B cell (primary cell): ENCODE data around the gene ZCCHC7. TPM values are rescaled to one million over a fixed set of nuclear protein-coding genes. Genes with fewer than 3 reads are reported as not detected.

ENCODE experiments used
- ATAC-seq: fragments of 200-7000 bp; cut with Tn5 transposase; one replicate; pipeline ENCODE4 v1.10.0; 2021; ENCODE audit warnings: low read depth, mild to moderate bottlenecking, moderate number of reproducible peaks, moderate library complexity
- CTCF ChIA-PET: fragments of 350-600 bp; sonication (Branson Sonifier 250); formaldehyde crosslinking; loops from one replicate; lab custom pipeline; 2021; ENCODE audit warnings: antibody characterized with exemption, inconsistent platforms; lab: Charles Lee
- POLR2A ChIA-PET: fragments of 350-600 bp; sonication (Branson Sonifier 250); formaldehyde crosslinking; loops from one replicate; lab custom pipeline; 2021; ENCODE audit warnings: antibody characterized with exemption; lab: Charles Lee
- DNase-seq: peaks from one replicate; pipeline ENCODE4 v3.0.0; 2013
- H2AFZ ChIP-seq: 2 replicates; pipeline ENCODE4 v1.6.1; 2012; ENCODE audit warnings: mild to moderate bottlenecking, low read depth, low read length; ENCODE audit not compliant: insufficient read depth, poor library complexity, severe bottlenecking
- H3K27ac ChIP-seq, 2 donors: 1 replicate in 1 of 2; 2 replicates in 1 of 2; pipeline ENCODE4 v1.5.1; 2012 to 2013; ENCODE audit warnings: low read length in 2 of 2, mild to moderate bottlenecking in 2 of 2, moderate library complexity in 1 of 2
- H3K27me3 ChIP-seq, 4 experiments: fragments of 200-600 bp in 1 of 4; sonication (generic) in 1 of 4; replicated peaks in 1 of 4; 1 replicate in 2 of 4; 2 replicates in 2 of 4; pipeline versions ENCODE4 v1.6.1 to v1.7.0; 2013 to 2016; ENCODE audit warnings: low read length in 3 of 4, mild to moderate bottlenecking in 2 of 4, mixed read lengths in 1 of 4, moderate library complexity in 1 of 4; ENCODE audit not compliant: insufficient read depth in 4 of 4, control insufficient read depth in 3 of 4; ENCODE audit errors: control extremely low read depth in 1 of 4
- H3K36me3 ChIP-seq, 2 experiments: replicated peaks in 1 of 2; 1 replicate in 1 of 2; 2 replicates in 1 of 2; pipeline versions ENCODE4 v1.6.1 to v1.7.1; 2013; ENCODE audit warnings: low read length in 1 of 2; ENCODE audit not compliant: insufficient read depth in 2 of 2, control insufficient read depth in 1 of 2; ENCODE audit errors: control extremely low read depth in 1 of 2, extremely low read depth in 1 of 2
- H3K4me1 ChIP-seq, 2 donors: fragments of 200-600 bp in 1 of 2; sonication (generic) in 1 of 2; 1 replicate in 1 of 2; 2 replicates in 1 of 2; pipeline versions ENCODE4 v1.5.1 to v1.6.1; 2013 to 2017; ENCODE audit warnings: low read length in 2 of 2; ENCODE audit not compliant: control insufficient read depth in 2 of 2, insufficient read depth in 2 of 2
- H3K4me2 ChIP-seq: replicated peaks from 2 replicates; pipeline ENCODE3; 2012; ENCODE audit warnings: mild to moderate bottlenecking, low read depth, low read length; ENCODE audit not compliant: poor library complexity, severe bottlenecking
- H3K4me3 ChIP-seq, 5 experiments: fragments of 200-600 bp in 1 of 5; sonication (generic) in 1 of 5; 1 replicate in 3 of 5; 2 replicates in 2 of 5; pipeline versions ENCODE4 v1.5.1 to v1.7.0; 2011 to 2016; ENCODE audit warnings: low read length in 4 of 5, mild to moderate bottlenecking in 4 of 5, low read depth in 2 of 5, control low read depth in 1 of 5, moderate library complexity in 1 of 5; ENCODE audit not compliant: insufficient read depth in 1 of 5; ENCODE audit errors: control extremely low read depth in 1 of 5, extremely low read depth in 1 of 5
- H3K79me2 ChIP-seq: fragments of 200-600 bp; sonication (generic); one replicate; pipeline ENCODE4 v1.6.0; 2016; ENCODE audit warnings: low read length; ENCODE audit not compliant: control insufficient read depth, insufficient read depth
- H3K9ac ChIP-seq: fragments of 200-600 bp; sonication (generic); 2 replicates; pipeline ENCODE4 v1.6.1; 2017; ENCODE audit warnings: mild to moderate bottlenecking, low read length, moderate library complexity
- H3K9me3 ChIP-seq, 3 donors: one replicate each; pipeline versions ENCODE4 v1.6.1 to v1.7.1; 2013; ENCODE audit warnings: low read length in 2 of 3; ENCODE audit not compliant: control insufficient read depth in 2 of 3, insufficient read depth in 1 of 3; ENCODE audit errors: control extremely low read depth in 1 of 3
- H4K20me1 ChIP-seq: 2 replicates; pipeline ENCODE4 v1.6.0; 2012; ENCODE audit warnings: mild to moderate bottlenecking, low read length; ENCODE audit not compliant: insufficient read depth, control insufficient read depth, poor library complexity, severe bottlenecking
- H3K27ac Mint-ChIP-seq: one replicate; pipeline ENCODE4 v1.8.0; 2021; ENCODE audit warnings: mixed read lengths
- H3K27me3 Mint-ChIP-seq: one replicate; pipeline ENCODE4 v1.8.0; 2021; ENCODE audit warnings: mixed read lengths
- H3K4me1 Mint-ChIP-seq: one replicate; pipeline ENCODE4 v1.8.0; 2021; ENCODE audit warnings: mixed read lengths
- H3K4me3 Mint-ChIP-seq: one replicate; pipeline ENCODE4 v1.8.0; 2021; ENCODE audit warnings: mixed read lengths
- H3K9me3 Mint-ChIP-seq: one replicate; pipeline ENCODE4 v1.8.0; 2022; ENCODE audit warnings: mixed read lengths; ENCODE audit not compliant: insufficient read depth
- CTCF ChIP-seq: fragments of 200-600 bp; IDR thresholded peaks from one replicate; pipeline ENCODE4 v1.8.0; 2022; ENCODE audit warnings: antibody characterized with exemption, mild to moderate bottlenecking
- EZH2 ChIP-seq: IDR thresholded peaks from 2 replicates; pipeline ENCODE4 v1.6.1; 2012; ENCODE audit warnings: borderline replicate concordance, low read depth, mild to moderate bottlenecking, moderate library complexity, low read length; ENCODE audit not compliant: insufficient read depth, poor library complexity, severe bottlenecking
- WGBS: methylation state at CpG from one replicate; pipeline ENCODE4 v1.1.5; 2013; ENCODE audit warnings: missing lambda C conversion rate; ENCODE audit not compliant: insufficient coverage; 5-methylcytosine and 5-hydroxymethylcytosine counted together
- intact Hi-C: fragments of 100-400 bp; cut with micrococcal nuclease; formaldehyde crosslinking; loops from one replicate; pipeline ENCODE4 v1.10.0; 2022
- polyA plus RNA-seq: library from polyadenylated mRNA; depleted of rRNA; stranded (reverse); fragments of >200 nt; gene quantifications from 2 replicates; pipeline ENCODE4 v1.2.3, GENCODE V29; 2012
- total RNA-seq, 2 donors: library from RNA; stranded (reverse); fragments of 120-200 nt in 1 of 2; gene quantifications; 1 replicate in 1 of 2; 2 replicates in 1 of 2; pipeline versions ENCODE4 v1.2.3 to v1.2.4, GENCODE V29; 2013 to 2022

The ZCCHC7 gene
- total and polyA plus RNA-seq, 2 donors (not counting 1 experiment from before 2014, with no cell fraction given), result 56.3 to 83.5 TPM

DNA sequence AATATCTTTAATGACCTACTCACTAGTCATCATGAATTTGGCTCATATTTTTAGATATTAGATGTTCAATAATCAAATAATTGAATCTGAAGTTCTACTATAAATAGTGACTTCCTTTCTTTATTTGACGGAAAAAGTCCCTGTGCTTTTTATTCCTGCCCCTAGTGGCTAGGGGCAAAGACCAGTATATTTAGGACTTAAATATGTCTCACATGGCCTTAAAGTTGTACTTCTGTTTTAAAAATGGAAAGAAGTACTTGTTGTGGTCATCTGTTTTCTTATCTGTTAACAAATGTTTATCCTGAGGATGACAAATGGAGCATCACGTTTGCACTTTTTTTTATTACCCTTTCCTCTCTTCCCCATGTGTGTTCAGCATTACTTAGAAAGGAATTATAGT lies 212.9 kb downstream of the ZCCHC7 start:
- H3K4me1 ChIP-seq, result peaks cover 33 to 74% of the 10 kb centered on the region in 2 donors
- ATAC-seq, result no peak
- DNase-seq, result peak; percentile 38
- no peaks in the 10 kb centered on the region for H3K36me3 ChIP-seq
- no peak overlapping the region for H3K4me3 ChIP-seq
- WGBS, result no CpG with 5 or more reads among the region's 2 CpGs
- H3K79me2 ChIP-seq, result peaks cover 81% of the 10 kb centered on the region
- no peak overlapping the region for H3K9ac ChIP-seq
- no peak overlapping the region for H2AFZ ChIP-seq
- Mint-ChIP-seq H3K4me3 (peak overlapping the region; percentile 24), H3K27me3 (no peaks in the 10 kb centered on the region), H3K9me3 (no peaks in the 10 kb centered on the region), H3K27ac (peak overlapping the region; percentile 81), H3K4me1 (peaks cover 56% of the 10 kb centered on the region)
- TF ChIP-seq CTCF (peak; percentile 32), EZH2 (no peak)
- intact Hi-C loops, result no loop called here
- POLR2A ChIA-PET, result no interaction called here
- H4K20me1 ChIP-seq, result no peaks in the 10 kb centered on the region
- no peaks in the 10 kb centered on the region for H3K9me3 ChIP-seq
- peak overlapping the region; percentile 19 to 62 for H3K27ac ChIP-seq
- CTCF ChIA-PET, result interaction anchor here (2.4 to 12.0 kb wide), 2 partner anchors 338 to 460 kb away, joined by 9 to 180 read pairs; no protein-coding TSS in a partner anchor
- H3K4me2 ChIP-seq, result peak overlapping the region; percentile 15
- no peaks in the 10 kb centered on the region for H3K27me3 ChIP-seq

- H3K9me3 ChIP-seq, result no peaks in the 10 kb centered on the region
- peak overlapping the region; percentile 72 for H3K27ac Mint-ChIP-seq
- DNase-seq, result no peak
- intact Hi-C loops, result no loop called here
- peaks cover 79% of the 10 kb centered on the region for H3K79me2 ChIP-seq
- H3K4me2 ChIP-seq, result no peak overlapping the region
- no peaks in the 10 kb centered on the region for H3K27me3 ChIP-seq
- no peak overlapping the region for H3K4me3 Mint-ChIP-seq
- H3K9me3 Mint-ChIP-seq, result no peaks in the 10 kb centered on the region
- peaks cover 66% of the 10 kb centered on the region for H3K4me1 Mint-ChIP-seq
- CTCF ChIA-PET, result interaction anchor here (0.8 to 1.2 kb wide), 4 partner anchors 36 to 462 kb away, joined by 3 to 6 read pairs (median 3); no protein-coding TSS in a partner anchor
- WGBS, result no CpG with 5 or more reads among the region's 3 CpGs
- ATAC-seq, result no peak
- peaks cover 49 to 83% of the 10 kb centered on the region in 2 donors for H3K4me1 ChIP-seq
- H3K9ac ChIP-seq, result no peak overlapping the region
- H3K36me3 ChIP-seq, result no peaks in the 10 kb centered on the region
- H3K27me3 Mint-ChIP-seq, result no peaks in the 10 kb centered on the region
- POLR2A ChIA-PET, result no interaction called here
- TF ChIP-seq EZH2 (no peak), CTCF (no peak)
- no peak overlapping the region for H2AFZ ChIP-seq
- no peaks in the 10 kb centered on the region for H4K20me1 ChIP-seq
- H3K27ac ChIP-seq, result peak overlapping the region in 1 of 2 donors; percentile 75
- no peak overlapping the region for H3K4me3 ChIP-seq
Observed at GRCh38 chr9:37335238-37335637, 214.9 kb downstream of the ZCCHC7 start.
